Tibial nerve (tissue), 3 donors: Measurements from ENCODE around the gene UBXN4.
"Not testable (repeated sequence)": the region's sequence is repeated elsewhere in the genome, so short reads cannot be mapped to it uniquely, and the experiment has no call there.

Source experiments
- CTCF ChIP-seq, 5 experiments: fragments of 200-600 bp in 3 of 5; fragments of 450-650 bp in 2 of 5; sonication (generic) in 3 of 5; IDR thresholded peaks; one replicate each; pipeline ENCODE4 v1.5.1; 2016 to 2019; ENCODE audit warnings: antibody characterized with exemption in 5 of 5, mild to moderate bottlenecking in 3 of 5, moderate library complexity in 2 of 5
- POLR2A ChIP-seq, 2 donors: fragments of 450-650 bp; IDR thresholded peaks; one replicate each; pipeline ENCODE4 v1.6.1; 2017; ENCODE audit warnings: antibody characterized with exemption in 2 of 2, mild to moderate bottlenecking in 2 of 2, moderate library complexity in 2 of 2

GRCh38 chr2:135807874-135808273 is 66.2 kb downstream of the UBXN4 start:
- not testable (repeated sequence) for TF ChIP-seq POLR2A, CTCF (IDR thresholded peaks at IDR 0.05)
